ENCODE data around the gene OTOA.
"Not testable (repeated sequence)": the region's sequence is repeated elsewhere in the genome, so short reads cannot be mapped to it uniquely, and the experiment has no call there.

The OTOA gene

DNA sequence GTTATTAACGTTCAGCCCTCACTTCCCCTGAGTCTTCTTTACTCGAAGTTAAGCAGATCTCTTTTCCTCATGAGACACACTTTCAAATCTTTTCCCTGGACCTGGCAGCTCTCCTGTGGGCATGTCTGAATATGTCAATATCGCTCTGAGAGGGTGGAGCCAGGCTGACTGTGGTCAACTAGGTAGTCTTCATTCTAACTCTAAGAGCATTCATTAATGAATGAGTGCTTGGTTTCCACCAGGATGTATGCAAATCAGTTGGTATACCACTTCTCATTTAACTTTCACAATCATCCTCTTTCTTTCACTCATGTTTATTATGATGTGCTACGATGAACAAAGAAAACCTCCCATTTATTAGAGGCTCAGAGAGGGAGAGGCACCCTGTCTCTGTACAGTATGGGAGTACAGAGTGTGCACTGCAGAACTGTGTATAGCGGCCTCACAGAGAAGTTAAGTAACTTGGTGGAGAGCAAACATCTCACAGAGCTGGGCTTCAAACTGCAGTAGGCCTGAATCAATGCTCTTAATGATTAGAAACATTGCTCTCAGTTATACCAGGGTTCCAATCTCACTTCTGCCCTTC is 39.9 kb downstream of the OTOA start:
- DNase-seq (ENCODE audit: low read depth, low spot score) = no peak
- no peak overlapping the region for H3K4me3 ChIP-seq (ENCODE audit: low read length)

DNA sequence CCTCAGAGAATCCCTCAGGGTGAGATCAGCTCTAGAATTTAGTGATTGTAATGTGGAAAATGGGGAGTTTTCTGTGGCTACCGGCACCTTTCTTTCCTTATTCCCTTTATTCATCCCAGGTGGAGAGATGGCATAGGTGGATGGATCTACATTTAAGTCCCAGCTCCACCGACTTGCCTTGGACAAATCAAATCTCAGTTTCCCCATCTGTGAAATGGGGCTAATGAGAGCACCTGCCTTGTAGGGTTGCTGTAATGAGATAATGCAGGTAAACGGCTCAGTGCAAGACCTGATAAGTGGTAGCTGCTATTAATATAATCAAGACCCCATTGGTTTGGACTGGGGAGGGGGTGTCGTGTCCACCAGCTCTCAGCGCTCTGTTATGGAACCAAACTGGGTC is 40.5 kb downstream of the OTOA start:
- no peak for DNase-seq (ENCODE audit: low read depth, low spot score)
- H3K4me3 ChIP-seq (ENCODE audit: low read length) = no peak overlapping the region

DNA sequence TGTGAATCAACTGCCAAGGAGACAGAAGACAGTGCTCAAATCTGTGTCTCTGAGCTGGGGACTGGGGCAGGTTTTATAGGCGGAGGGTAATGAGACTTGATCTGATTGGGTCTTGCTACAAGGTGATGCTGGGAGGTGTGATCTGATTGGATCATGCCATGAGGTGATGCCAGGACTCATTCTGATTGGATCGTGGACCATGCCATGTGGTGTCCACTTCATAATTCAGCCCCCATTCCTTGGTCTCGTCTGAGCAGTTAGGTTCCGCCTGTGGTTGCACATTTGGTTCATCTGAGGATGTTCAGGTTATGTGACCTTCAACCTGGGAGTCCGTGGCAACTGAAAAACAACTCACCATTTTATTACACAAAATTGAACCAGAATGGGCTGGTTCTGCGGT is 41.0 kb downstream of the OTOA start:
- DNase-seq (ENCODE audit: low read depth, low spot score) = peak; percentile 10
- H3K4me3 ChIP-seq (ENCODE audit: low read length) = no peak overlapping the region

DNA sequence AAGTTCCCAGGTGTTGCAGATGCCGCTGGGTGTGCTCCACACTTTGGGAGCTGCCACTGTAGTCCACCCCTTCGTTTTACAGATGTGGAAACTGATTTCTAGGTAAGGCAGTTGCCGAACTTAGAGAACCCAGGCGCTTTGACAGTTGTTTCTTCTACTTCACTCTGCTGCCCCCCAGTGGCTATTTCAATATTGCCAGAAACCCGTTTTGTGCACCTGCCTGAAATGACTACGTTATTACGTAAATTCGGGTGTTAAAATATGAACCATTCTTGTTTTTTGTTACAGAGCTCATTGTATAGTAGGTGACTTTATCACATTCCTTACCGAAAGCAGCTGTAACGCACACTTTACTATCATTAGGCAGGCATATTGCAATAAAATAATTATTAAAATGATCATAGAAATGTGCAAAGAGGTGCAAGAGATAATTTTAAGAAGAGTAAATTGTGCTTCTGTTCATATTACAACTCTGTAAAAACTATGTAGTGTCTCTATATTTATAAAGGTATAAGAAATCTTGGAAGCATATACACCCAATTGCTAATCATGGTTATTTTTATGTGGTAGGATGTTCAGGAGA is 44.9 kb downstream of the OTOA start:
- no peak overlapping the region for H3K4me3 ChIP-seq (ENCODE audit: low read length)
- DNase-seq (ENCODE audit: low read depth, low spot score) = peak; percentile 70

DNA sequence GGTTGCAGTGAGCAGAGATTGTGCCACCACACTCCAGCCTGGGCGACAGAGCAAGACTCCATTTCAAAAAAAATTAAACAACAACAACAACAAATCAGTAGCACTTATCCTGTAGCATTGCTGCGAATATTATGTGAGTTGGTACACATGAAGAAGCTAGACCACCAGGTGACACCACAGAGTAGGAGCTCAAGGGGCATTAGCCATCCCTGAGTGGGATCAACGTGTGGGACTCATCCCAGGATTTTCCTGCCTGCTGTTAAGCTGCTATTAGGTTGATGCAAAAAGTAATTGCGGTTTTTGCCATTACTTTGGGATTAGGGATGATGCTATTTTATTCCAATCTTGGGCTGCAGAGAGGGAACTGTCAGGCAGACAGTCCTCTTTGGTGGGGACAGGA is 47.2 kb downstream of the OTOA start:
- no peak overlapping the region for H3K4me3 ChIP-seq (ENCODE audit: low read length)
- no peak for DNase-seq (ENCODE audit: low read depth, low spot score)

DNA sequence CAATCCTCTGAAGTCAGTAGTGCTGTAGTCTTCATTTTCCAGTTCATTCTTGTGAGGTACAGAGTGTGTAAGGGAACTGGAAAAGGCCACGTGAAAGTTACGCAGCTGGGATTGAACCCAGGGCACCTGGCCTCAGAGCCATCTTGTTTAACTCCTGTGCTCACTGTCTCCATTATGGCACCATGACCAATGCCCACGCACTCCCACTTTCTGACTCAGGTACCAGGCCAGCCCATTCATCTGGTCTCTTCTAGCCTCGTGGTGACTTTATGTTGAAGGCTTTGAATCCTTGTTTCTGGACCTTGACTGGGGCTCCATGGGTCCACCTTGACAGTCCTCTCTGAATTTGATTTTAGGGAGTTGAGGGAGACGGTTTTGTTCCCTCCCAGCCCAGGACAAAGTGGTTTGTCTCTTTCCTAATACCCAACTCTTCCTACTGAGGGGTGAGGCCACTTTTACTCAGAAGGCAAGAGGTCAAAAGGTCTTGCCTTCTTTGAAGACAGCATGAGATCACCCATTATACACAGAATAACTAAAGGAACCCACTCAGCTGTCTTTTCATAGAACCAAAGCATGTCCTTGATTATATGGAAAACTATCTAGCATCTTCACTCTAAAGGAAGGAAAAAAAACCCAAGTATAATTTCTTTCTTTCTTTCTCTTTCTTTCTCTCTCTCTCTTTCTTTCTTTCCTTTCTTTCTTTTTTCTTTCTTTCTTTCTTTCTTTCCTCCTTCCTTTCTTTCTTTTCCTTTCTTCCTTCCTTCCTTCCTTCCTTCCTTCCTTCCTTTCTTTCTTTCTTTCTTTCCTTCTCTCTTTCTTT is 50.0 kb downstream of the OTOA start:
- H3K4me3 ChIP-seq (ENCODE audit: low read length) = no peak overlapping the region
- no peak for DNase-seq (ENCODE audit: low read depth, low spot score)

DNA sequence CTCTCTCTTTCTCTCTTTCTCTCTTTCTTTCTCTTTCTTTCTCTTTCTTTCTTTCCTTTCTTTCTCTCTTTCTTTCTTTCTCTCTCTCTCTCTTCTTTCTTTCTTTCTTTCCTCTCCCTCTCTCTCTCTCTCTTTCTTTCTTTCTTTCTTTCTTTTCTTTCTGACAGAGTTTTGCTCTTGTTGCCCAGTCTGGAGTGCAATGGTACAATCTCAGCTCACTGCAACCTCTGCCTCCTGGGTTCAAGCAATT is 50.5 kb downstream of the OTOA start:
- not testable (repeated sequence) for H3K4me3 ChIP-seq (ENCODE audit: low read length); DNase-seq (ENCODE audit: low read depth, low spot score)

DNA sequence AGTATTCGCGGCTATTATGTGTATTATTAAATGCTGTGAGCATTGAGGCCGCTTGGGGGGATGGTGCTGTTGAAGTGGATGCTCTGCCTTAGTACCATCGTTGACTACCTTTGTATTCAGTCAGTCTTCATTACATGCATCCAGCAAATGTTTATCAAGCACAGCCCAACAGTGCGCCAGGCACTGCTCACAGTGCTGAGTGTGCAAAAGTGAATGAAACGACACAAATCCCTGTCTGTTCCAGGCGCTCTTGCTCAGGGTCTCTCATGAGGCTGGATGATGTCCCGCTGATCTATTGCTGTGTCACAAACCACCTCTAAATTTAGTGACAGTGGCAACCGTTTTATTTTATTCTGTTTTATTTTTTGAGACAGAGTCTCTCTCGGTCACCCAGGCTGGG is 53.8 kb downstream of the OTOA start:
- no peak for DNase-seq (ENCODE audit: low read depth, low spot score)

DNA sequence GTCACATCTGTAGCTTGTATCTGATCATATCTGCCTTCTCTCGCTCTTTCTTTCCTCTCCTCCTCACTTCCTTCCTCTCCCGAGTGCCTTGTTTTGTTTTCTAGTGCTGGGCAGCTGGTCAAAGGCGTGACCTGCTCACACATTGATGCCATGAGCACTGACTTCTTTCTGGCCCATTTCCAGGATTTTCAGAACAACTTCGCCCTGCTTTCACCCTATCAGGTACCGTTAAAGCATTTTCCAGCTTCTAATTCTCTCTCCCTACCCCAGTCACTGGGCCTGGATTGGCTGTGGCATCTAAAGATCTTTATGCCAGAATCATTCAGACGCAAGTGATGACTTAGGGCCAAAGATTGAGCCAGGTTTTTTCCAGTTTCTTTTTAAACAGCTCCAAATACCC is 55.5 kb downstream of the OTOA start:
- no peak overlapping the region for H3K4me3 ChIP-seq (ENCODE audit: low read length)
- no peak for DNase-seq (ENCODE audit: low read depth, low spot score)

More for the DNA sequence above, 53.8 kb downstream of the OTOA start:
- no peak overlapping the region for H3K4me3 ChIP-seq (ENCODE audit: low read length)

DNA sequence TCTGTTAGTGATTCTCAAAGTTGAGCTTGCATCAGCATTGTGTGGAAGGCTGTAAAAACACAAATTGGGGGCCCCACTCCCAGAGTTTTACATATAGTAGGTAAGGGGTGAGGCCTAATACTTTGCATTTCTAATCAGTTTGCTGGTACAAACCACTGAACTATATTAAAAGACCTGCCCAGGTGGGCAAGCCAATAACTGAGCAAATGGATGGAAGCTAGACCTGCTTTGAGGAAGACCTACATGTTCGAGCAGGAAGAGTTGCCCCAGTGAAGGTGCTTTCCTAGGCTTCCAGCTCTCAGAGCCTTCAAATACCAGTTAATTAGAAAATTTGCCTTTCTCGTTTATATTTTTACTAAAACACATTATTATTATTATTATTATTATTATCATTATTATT is 56.8 kb downstream of the OTOA start:
- H3K4me3 ChIP-seq (ENCODE audit: low read length) = no peak overlapping the region
- DNase-seq (ENCODE audit: low read depth, low spot score) = no peak

DNA sequence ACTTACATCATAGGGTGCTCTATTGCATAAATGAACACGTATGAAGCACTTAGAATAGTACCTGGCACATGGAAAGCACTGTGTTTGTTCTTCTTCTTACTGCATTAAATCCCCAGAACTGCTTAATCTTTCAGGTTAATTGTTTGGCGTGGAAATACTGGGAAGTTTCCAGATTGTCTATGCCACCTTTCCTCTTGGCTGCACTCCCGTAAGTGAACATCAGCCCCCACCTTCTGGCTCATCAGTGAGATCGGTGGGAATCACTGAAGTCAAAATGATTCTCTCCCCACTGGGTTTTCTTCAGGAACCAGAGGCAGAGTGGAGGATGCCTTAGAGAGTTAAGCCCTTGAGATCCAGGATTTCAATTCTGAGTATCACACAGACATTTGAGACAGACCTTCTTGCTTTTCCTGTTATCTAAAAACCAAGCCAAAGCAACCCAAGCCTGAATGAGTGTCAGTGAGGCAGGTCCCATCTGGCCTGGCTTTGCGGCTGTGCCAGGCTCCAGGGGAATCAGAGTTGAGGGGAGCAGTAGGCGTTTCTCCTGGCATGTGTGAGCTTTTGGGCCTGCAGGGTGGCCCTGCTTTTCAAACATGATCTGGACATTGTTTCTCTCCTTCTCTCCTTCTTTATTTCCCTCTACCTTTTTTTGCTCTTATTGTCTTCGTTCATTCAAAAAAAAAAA is 59.1 kb downstream of the OTOA start:
- no peak for DNase-seq (ENCODE audit: low read depth, low spot score)
- no peak overlapping the region for H3K4me3 ChIP-seq (ENCODE audit: low read length)

DNA sequence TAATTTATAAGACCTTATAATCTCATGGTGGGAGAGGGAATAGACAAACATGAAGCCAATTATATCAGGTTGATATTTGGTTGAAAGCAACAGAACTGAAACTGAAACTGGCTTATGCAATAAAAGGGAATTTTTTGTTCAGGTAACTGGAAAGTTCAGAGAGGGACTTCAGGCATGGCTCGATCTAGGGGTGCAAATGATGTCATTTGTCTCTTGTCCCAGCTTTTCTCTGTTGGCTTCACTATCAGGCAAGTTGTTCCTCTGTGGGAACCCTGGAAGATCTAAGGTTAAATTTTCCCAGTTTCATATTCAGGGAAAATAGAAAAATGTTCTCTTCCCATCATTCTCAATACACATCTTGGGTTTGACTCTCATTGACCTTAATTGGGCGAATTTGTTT is 59.8 kb downstream of the OTOA start:
- H3K4me3 ChIP-seq (ENCODE audit: low read length) = no peak overlapping the region
- DNase-seq (ENCODE audit: low read depth, low spot score) = no peak

DNA sequence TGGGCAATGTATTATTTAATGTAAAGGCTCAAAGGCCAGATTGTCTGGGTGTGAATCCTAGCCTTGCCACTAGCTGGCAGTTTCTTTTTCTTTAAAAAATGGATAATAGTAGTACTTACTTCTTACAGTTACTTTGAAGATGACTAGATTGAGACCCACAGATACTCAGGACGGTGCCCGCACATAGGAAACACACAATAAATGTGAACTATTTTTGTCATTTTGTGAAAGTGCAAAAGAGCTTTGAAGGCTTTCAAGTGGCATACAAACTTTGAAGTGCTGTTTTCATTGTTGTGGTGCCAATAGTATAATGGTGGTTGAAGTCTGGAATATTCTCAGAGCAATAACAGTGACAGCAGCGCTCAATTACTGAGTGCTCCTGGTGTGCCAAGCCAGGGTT is 63.6 kb downstream of the OTOA start:
- no peak overlapping the region for H3K4me3 ChIP-seq (ENCODE audit: low read length)
- peak; percentile 78 for DNase-seq (ENCODE audit: low read depth, low spot score)

DNA sequence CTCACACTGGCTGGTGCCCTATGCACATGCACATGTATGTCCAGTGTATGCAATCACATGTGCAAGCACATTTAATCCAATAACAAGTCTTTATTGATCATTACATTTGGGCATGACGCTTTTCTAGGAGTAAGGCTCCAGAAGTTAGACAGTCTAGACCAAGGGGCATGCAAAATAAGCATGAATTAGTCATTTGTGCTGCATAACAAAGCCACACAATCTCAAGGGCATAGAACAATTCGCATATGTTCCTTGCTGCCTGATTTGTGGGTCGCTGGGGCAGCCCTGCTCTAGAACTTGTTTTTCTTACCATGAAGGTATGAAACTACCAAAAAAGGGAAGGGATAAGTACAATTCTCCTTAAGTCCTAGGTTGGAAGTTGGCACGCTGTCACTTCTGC is 67.5 kb downstream of the OTOA start:
- DNase-seq (ENCODE audit: low read depth, low spot score); H3K4me3 ChIP-seq (ENCODE audit: low read length): not testable (repeated sequence)

DNA sequence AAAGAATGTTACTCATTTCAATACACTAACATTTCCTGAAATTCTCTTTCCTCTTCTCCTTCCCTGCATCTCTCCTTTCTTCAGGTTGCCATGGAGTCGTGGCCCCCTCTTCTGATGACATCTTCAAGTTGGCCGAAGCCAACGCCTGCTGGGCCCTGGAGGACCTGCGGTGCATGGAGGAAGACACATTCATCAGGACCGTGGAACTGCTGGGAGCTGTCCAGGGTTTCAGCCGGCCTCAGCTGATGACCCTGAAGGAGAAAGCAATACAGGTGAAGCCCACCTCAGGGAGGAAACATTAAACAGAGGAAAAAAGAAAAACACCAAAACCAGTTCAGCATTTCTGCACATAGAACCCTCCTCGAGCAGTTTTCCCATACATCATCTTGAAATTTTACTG is 76.9 kb downstream of the OTOA start:
- not testable (repeated sequence) for H3K4me3 ChIP-seq (ENCODE audit: low read length); DNase-seq (ENCODE audit: low read depth, low spot score)

DNA sequence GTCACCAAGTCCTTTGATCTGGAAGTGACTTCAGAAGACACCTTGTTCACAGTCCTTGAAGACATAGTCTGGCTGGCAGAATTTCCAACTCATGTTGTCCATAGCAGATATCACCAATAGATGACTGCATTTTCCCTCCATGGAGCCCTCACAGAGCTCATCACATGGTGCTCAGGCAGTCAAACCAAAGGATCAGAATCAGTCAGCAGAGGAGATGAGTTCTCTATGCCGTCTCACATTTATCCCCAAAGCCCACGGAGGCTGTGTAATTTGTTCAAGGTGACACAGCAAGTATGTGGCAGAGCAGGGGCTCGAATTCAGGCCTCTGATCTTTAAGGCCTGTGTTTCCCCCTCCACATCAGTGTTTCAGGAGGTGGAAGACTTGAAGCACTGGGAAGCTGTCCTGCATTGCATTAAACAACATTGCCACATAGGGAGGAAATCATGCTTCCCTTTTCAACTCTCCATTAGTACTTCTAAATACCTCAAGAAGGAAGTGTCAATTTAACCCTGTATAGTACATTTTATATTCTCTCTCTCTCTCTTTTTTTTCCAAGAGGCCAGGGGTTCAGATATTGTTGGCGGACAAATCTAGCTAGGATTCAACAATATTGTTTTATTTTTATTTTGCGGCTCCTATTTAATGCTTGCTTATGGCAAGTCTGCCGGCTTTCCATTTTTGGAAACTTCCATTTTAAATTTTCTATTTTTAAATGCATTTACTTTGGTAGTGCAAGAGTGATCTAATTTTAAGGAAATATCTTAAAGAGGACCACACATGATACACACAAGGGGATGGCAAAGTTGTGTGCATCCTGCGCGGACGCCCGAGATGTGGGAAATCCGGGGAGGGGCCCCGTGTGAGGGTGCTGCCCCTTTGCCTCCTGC is 92.7 kb downstream of the OTOA start:
- not testable (repeated sequence) for H3K4me3 ChIP-seq (ENCODE audit: low read length); DNase-seq (ENCODE audit: low read depth, low spot score)

DNA sequence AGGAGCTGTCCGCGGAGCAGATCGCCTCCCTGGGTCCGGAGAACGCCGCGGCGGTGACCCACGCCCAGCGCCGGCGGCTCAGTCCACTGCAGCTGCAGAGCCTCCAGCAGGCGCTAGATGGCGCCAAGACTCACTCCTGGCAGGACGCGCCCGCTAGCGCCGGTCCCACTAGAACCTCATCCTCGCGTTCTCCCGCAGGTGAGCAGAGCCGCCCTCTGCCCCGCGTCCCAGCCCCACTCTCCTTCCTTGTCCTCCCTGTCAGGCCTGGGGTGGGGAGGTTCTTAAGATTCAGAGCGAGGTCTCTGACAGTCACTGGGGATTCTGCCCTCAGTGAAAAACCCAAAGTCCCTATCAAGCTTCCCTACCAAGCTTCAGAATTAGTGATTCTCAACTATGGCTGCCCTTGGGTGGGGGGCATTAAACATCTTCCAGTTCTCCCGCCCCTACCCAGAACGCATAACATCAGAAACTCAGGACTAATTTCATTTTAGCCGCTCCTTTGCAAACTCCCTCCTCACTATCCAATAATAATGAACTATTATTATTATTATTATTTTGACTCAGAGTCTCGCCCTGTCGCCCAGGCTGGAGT is 93.4 kb downstream of the OTOA start:
- H3K4me3 ChIP-seq (ENCODE audit: low read length); DNase-seq (ENCODE audit: low read depth, low spot score): not testable (repeated sequence)

DNA sequence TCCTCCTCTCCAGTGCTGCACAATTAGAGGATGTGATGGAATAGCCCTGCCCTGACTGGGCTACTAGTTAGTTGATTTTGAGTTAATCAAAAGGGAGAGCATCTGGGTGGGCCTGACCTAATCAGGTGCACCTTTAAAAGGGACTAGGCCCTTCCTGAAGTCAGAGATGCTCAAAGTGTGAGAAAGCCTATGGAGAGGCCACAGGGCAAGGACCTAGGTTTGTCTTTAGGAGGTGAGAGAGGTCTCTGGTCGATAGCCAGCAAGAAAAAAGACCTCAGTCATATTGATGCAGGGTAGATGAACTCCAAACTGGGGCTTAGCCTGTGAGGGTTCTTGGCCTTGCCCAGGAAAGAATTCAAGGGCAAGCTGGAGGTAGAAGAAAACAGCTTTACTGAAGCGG is 104.5 kb downstream of the OTOA start:
- H3K4me3 ChIP-seq (ENCODE audit: low read length); DNase-seq (ENCODE audit: low read depth, low spot score): not testable (repeated sequence)

DNA sequence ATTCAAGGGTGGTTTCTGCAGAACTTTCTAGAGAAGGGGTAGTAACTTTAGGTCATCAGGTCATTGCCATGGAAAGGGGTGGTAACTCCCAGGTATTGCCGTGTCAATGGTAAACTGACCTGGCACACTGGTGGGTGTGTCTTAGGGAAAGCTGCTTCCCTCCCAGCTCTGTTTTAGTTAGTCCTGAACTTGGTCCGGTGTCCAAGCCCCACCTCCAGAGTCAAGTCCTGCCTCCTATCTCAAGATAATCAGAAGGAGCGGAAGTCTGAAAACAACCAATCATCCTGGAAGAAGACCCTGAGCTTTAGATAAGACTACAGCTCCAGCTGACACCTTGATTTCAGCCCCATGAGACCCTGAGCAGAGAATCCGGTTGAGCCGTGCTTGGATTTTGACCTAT is 105.0 kb downstream of the OTOA start:
- DNase-seq (ENCODE audit: low read depth, low spot score); H3K4me3 ChIP-seq (ENCODE audit: low read length): not testable (repeated sequence)

Data from Jurkat, Clone E6-1 (cell line).